Keratinocyte (primary cell): ENCODE data around the gene PAPPA2. TPM values are rescaled to one million over a fixed set of nuclear protein-coding genes. Genes with fewer than 3 reads are reported as not detected.

Experiments used
- DNase-seq: peaks from one replicate; pipeline ENCODE4 v3.0.0-alpha.2; 2011; ENCODE audit warnings: low read depth, missing footprints, low spot score
- FAIRE-seq: peaks from 2 replicates; lab custom pipeline; 2011; peaks lifted over from hg19 to GRCh38; lab: Jason Lieb, UNC
- H2AFZ ChIP-seq: 2 replicates; pipeline ENCODE4 v1.6.0; 2012; ENCODE audit warnings: low read length, control low read depth, inconsistent platforms; ENCODE audit not compliant: control insufficient read depth
- H3K27ac ChIP-seq: 2 replicates; pipeline ENCODE4 v1.5.1; 2011; ENCODE audit warnings: low read length; ENCODE audit not compliant: control insufficient read depth, insufficient read depth
- H3K27me3 ChIP-seq: 3 replicates; pipeline ENCODE4 v1.6.0; 2011; ENCODE audit warnings: low read length; ENCODE audit not compliant: control insufficient read depth, insufficient read depth; ENCODE audit errors: extremely low read depth
- H3K36me3 ChIP-seq, 2 experiments: 2 replicates in 1 of 2; 3 replicates in 1 of 2; pipeline ENCODE4 v1.5.1; 2011; ENCODE audit warnings: low read length in 2 of 2, mild to moderate bottlenecking in 1 of 2; ENCODE audit not compliant: control insufficient read depth in 2 of 2, insufficient read depth in 2 of 2; ENCODE audit errors: extremely low read depth in 1 of 2
- H3K4me1 ChIP-seq: 3 replicates; pipeline ENCODE4 v1.5.1; 2011; ENCODE audit warnings: low read length; ENCODE audit not compliant: control insufficient read depth, insufficient read depth; ENCODE audit errors: extremely low read depth
- H3K4me2 ChIP-seq: 3 replicates; pipeline ENCODE4 v1.6.0; 2011; ENCODE audit warnings: low read depth, low read length; ENCODE audit not compliant: control insufficient read depth, insufficient read depth; ENCODE audit errors: extremely low read depth
- H3K4me3 ChIP-seq, 3 experiments: fragments of 200-600 bp in 1 of 3; sonication (generic) in 1 of 3; 2 replicates in 2 of 3; 3 replicates in 1 of 3; pipeline ENCODE4 v1.5.1; 2011 to 2016; ENCODE audit warnings: low read length in 3 of 3, mild to moderate bottlenecking in 3 of 3, control low read depth in 2 of 3, inconsistent platforms in 1 of 3, low read depth in 1 of 3, mixed read lengths in 1 of 3, mixed run types in 1 of 3, moderate library complexity in 1 of 3; ENCODE audit not compliant: control insufficient read depth in 2 of 3, insufficient read depth in 2 of 3; ENCODE audit errors: extremely low read depth in 1 of 3
- H3K79me2 ChIP-seq: 2 replicates; pipeline ENCODE4 v1.6.0; 2012; ENCODE audit warnings: low read length; ENCODE audit not compliant: control insufficient read depth, insufficient read depth
- H3K9ac ChIP-seq: 3 replicates; pipeline ENCODE4 v1.6.0; 2011; ENCODE audit warnings: low read length; ENCODE audit not compliant: control insufficient read depth, insufficient read depth; ENCODE audit errors: extremely low read depth
- H3K9me1 ChIP-seq: 3 replicates; pipeline ENCODE4 v1.6.0; 2011; ENCODE audit warnings: low read length; ENCODE audit not compliant: control insufficient read depth, insufficient read depth; ENCODE audit errors: extremely low read depth
- H3K9me3 ChIP-seq: 2 replicates; pipeline ENCODE4 v1.5.1; 2012; ENCODE audit warnings: low read depth, low read length; ENCODE audit not compliant: control insufficient read depth
- H4K20me1 ChIP-seq: 3 replicates; pipeline ENCODE4 v1.6.0; 2011; ENCODE audit warnings: low read length; ENCODE audit not compliant: control insufficient read depth, insufficient read depth; ENCODE audit errors: extremely low read depth
- CTCF ChIP-seq, 3 experiments: IDR thresholded peaks in 1 of 3; conservative IDR thresholded peaks in 1 of 3; optimal IDR thresholded peaks in 1 of 3; 2 replicates in 2 of 3; 3 replicates in 1 of 3; pipeline versions ENCODE3 to v1.5.1; 2011; ENCODE audit warnings: low read length in 3 of 3, mild to moderate bottlenecking in 3 of 3, moderate library complexity in 2 of 3, control low read depth in 1 of 3, inconsistent platforms in 1 of 3; ENCODE audit not compliant: insufficient read depth in 2 of 3; ENCODE audit errors: extremely low read depth in 1 of 3
- EZH2 ChIP-seq: IDR thresholded peaks from one replicate; pipeline ENCODE4 v1.6.1; 2012; ENCODE audit warnings: inconsistent platforms, mild to moderate bottlenecking, low read length, moderate library complexity
- dilution Hi-C: fragments of 300-500 bp; cut with MboI; formaldehyde crosslinking; loops from one replicate; pipeline ENCODE4 v1.7.0; 2020; ENCODE audit warnings: low sequenced_read_pairs; ENCODE audit not compliant: extremely low pct_ligation_motif_present
- polyA plus RNA-seq, 5 experiments: library from polyadenylated mRNA; depleted of rRNA in 3 of 5; stranded (reverse) in 3 of 5; stranded (forward) in 1 of 5; unstranded in 1 of 5; fragments of >200 nt; gene quantifications; 1 replicate in 1 of 5; 2 replicates in 3 of 5; 3 replicates in 1 of 5; pipeline versions ENCODE4 v1.2.1 to v1.2.3, GENCODE V29; 2011 to 2012; ENCODE audit warnings: missing spikeins in 2 of 5, low read depth in 1 of 5, low replicate concordance in 1 of 5

The PAPPA2 gene
- polyA plus RNA-seq, 1 donor (not counting 4 experiments of a cell fraction or from before 2014, with no cell fraction given) = 0.07 TPM

- no peaks in the 10 kb centered on the region for H3K9me1 ChIP-seq
These were observed 146.8 kb downstream of the PAPPA2 start for GRCh38 chr1:176609556-176610408.

GRCh38 chr1:176612791-176613190, 149.8 kb downstream of the PAPPA2 start:
- no peak overlapping the region for H3K27ac ChIP-seq

More at GRCh38 chr1:176609556-176610408, 146.8 kb downstream of the PAPPA2 start:
- H3K9ac ChIP-seq = no peak overlapping the region
- H2AFZ ChIP-seq = no peak overlapping the region
- no peaks in the 10 kb centered on the region for H3K4me1 ChIP-seq
- dilution Hi-C loops = no loop called here
- DNase-seq (no peak), FAIRE-seq (no peak)
- H3K4me3 ChIP-seq = no peak overlapping the region
- H3K9me3 ChIP-seq = no peaks in the 10 kb centered on the region
- H3K4me2 ChIP-seq = no peak overlapping the region
- no peaks in the 10 kb centered on the region for H3K79me2 ChIP-seq
- TF ChIP-seq CTCF (optimal IDR thresholded peaks at IDR 0.05 in 1 of 3, IDR thresholded peaks at IDR 0.05 in 1 of 3, conservative IDR thresholded peaks at IDR 0.05 in 1 of 3; ENCODE audit: extremely low read depth in 1 of 3, insufficient read depth in 2 of 3, low read length in 3 of 3) = no peak
- TF ChIP-seq EZH2 = no peak
- H3K36me3 ChIP-seq = no peaks in the 10 kb centered on the region
- no peaks in the 10 kb centered on the region for H4K20me1 ChIP-seq
- no peaks in the 10 kb centered on the region for H3K27me3 ChIP-seq
- no peak overlapping the region for H3K27ac ChIP-seq

More at GRCh38 chr1:176612791-176613190, 149.8 kb downstream of the PAPPA2 start:
- DNase-seq (no peak), FAIRE-seq (no peak)
- Histone ChIP-seq H3K4me2 (no peak overlapping the region), H3K9ac (no peak overlapping the region), H3K79me2 (no peaks in the 10 kb centered on the region), H4K20me1 (no peaks in the 10 kb centered on the region), H3K9me1 (no peaks in the 10 kb centered on the region), H3K9me3 (no peaks in the 10 kb centered on the region), H2AFZ (no peak overlapping the region), H3K4me1 (no peaks in the 10 kb centered on the region), H3K4me3 (no peak overlapping the region), H3K27me3 (no peaks in the 10 kb centered on the region), H3K36me3 (no peaks in the 10 kb centered on the region)
- dilution Hi-C loops = no loop called here
- TF ChIP-seq EZH2 (no peak), CTCF (optimal IDR thresholded peaks at IDR 0.05 in 1 of 3, IDR thresholded peaks at IDR 0.05 in 1 of 3, conservative IDR thresholded peaks at IDR 0.05 in 1 of 3; ENCODE audit: extremely low read depth in 1 of 3, insufficient read depth in 2 of 3, low read length in 3 of 3) (no peak)
